ENCODE data around the gene LSR.

GRCh38 chr19:35291916-35292315, 43.1 kb downstream of the LSR start, which contains the start of gene MAG:
- TF ChIP-seq CTCF (IDR thresholded peaks at IDR 0.05; ENCODE audit: low read depth, low read length) (no peak), MYC (IDR thresholded peaks at IDR 0.05; ENCODE audit: low read depth, low read length) (no peak), POLR2A (IDR thresholded peaks at IDR 0.05; ENCODE audit: extremely low read depth, insufficient read length) (no peak)

All from NB4 (cell line).